Adrenal gland (tissue), 19 donors: ENCODE data around the gene CFAP92. TPM values are rescaled to one million over a fixed set of nuclear protein-coding genes. Genes with fewer than 3 reads are reported as not detected.

Source experiments
- DNase-seq, 7 donors: peaks; one replicate each; pipeline ENCODE4 v3.0.0-alpha.2; 2019 to 2020
- H3K27ac ChIP-seq, 5 donors: fragments of 200-600 bp; sonication (generic) in 4 of 5; 1 replicate in 3 of 5; 2 replicates in 2 of 5; pipeline versions ENCODE4 v1.5.1 to v1.8.0; 2016 to 2020; ENCODE audit warnings: mild to moderate bottlenecking in 1 of 5
- H3K27me3 ChIP-seq: fragments of 200-600 bp; 2 replicates; pipeline ENCODE4 v1.8.0; 2021
- H3K36me3 ChIP-seq, 2 donors: fragments of 200-600 bp; replicated peaks in 1 of 2; 1 replicate in 1 of 2; 2 replicates in 1 of 2; pipeline versions ENCODE4 v1.5.1 to v1.8.0; 2018 to 2022
- H3K4me1 ChIP-seq, 2 donors: fragments of 200-600 bp; replicated peaks in 1 of 2; 1 replicate in 1 of 2; 2 replicates in 1 of 2; pipeline versions ENCODE4 v1.5.1 to v1.8.0; 2018 to 2021
- H3K4me3 ChIP-seq, 4 donors: fragments of 200-600 bp; sonication (generic) in 3 of 4; one replicate each; pipeline ENCODE4 v1.5.1; 2016 to 2018
- H3K9me3 ChIP-seq, 3 donors: fragments of 200-600 bp; sonication (generic) in 1 of 3; replicated peaks in 1 of 3; 1 replicate in 2 of 3; 2 replicates in 1 of 3; pipeline versions ENCODE4 v1.5.1 to v1.8.0; 2016 to 2021
- CTCF ChIP-seq, 6 experiments: fragments of 450-650 bp in 4 of 6; fragments of 200-600 bp in 2 of 6; sonication (generic) in 1 of 6; IDR thresholded peaks; 1 replicate in 5 of 6; 2 replicates in 1 of 6; pipeline versions ENCODE4 v1.5.1 to v1.8.0; 2016 to 2021; ENCODE audit warnings: antibody characterized with exemption in 6 of 6, mild to moderate bottlenecking in 2 of 6, moderate library complexity in 1 of 6
- POLR2A ChIP-seq, 2 donors: fragments of 450-650 bp; IDR thresholded peaks; one replicate each; pipeline ENCODE4 v1.6.1; 2017; ENCODE audit warnings: antibody characterized with exemption in 2 of 2, mild to moderate bottlenecking in 2 of 2, moderate library complexity in 1 of 2
- WGBS, 4 donors: extraction: QIAGEN DNeasy Blood & Tissue Kit in 2 of 4; methylation state at CpG; one replicate each; pipeline versions ENCODE4 v1.1.5 to v1.1.7; 2013 to 2017; 5-methylcytosine and 5-hydroxymethylcytosine counted together
- intact Hi-C, 2 donors: fragments of 100-400 bp; cut with DNase I; formaldehyde crosslinking; loops; one replicate each; pipeline versions ENCODE4 v1.14.1 to v1.15.0; 2022 to 2023
- long read RNA-seq, 10 donors: library from polyadenylated mRNA in 3 of 10; unstranded in 2 of 10; stranded (forward) in 1 of 10; transcript quantifications; one replicate each; pipeline ENCODE4 v2.0.0 and lab custom pipeline, GENCODE V29; 2021 to 2026
- polyA plus RNA-seq, 3 donors: library from polyadenylated mRNA; stranded (reverse); fragments of 200-250 nt in 2 of 3; fragments of 350-450 nt in 1 of 3; fragmentation: Illumina TruSeq in 1 of 3; extraction: RNeasy Lipid Tissue Mini Kit (QIAGEN cat#74804) in 1 of 3; gene quantifications; one replicate each; pipeline ENCODE4 v1.2.3, GENCODE V29; 2013 to 2014
- total RNA-seq, 9 donors: library from RNA; depleted of rRNA in 4 of 9; stranded (reverse); fragments of >200 nt in 4 of 9; fragments of 120-200 nt in 1 of 9; fragmentation: NEBNext Ultra II Directional in 1 of 9; extraction: Animal tissue kit (Norgen Biotek cat#: 25700) in 1 of 9; gene quantifications; one replicate each; pipeline versions ENCODE4 v1.1.0 to v1.2.4, GENCODE V29; 2013 to 2023
- donor health status: healthy with polysubstance abuse.
- donor health status: Bipolar disorder and iron deficiency.
- donor health status: DM: yes; HTN: yes; CAD: no.
- donor health status: DM: no; HTN: no; CAD: no.
- donor health status: DM: no; HTN: no; CAD: no.
- donor health status: DM: yes; HTN: yes; CAD: no.

Gene CFAP92
- 1 to 10 TPM in 2 of 9 donors, under 1 TPM in 6, not detected in 1; 0.14 to 1.9 (median 0.56) TPM for total RNA-seq
- polyA plus RNA-seq = under 1 TPM; 0.27 to 0.48 (median 0.48) TPM
- long read RNA-seq, donor 1, partial matches to known transcripts = 5 of 5 reads
- long read RNA-seq, donor 1, other reads (novel, unspliced or antisense) = 0 of 5 reads
- long read RNA-seq, donor 2, partial matches to known transcripts = 31 of 31 reads
- long read RNA-seq, donor 2, other reads (novel, unspliced or antisense) = 0 of 31 reads
- long read RNA-seq, donor 3, partial matches to known transcripts = 42 of 48 reads
- long read RNA-seq, donor 3, other reads (novel, unspliced or antisense) = 6 of 48 reads
- long read RNA-seq, donor 4, partial matches to known transcripts = 0 of 3 reads
- long read RNA-seq, donor 4, other reads (novel, unspliced or antisense) = 3 of 3 reads
- long read RNA-seq, donor 5, partial matches to known transcripts = 0 of 1 reads
- long read RNA-seq, donor 5, other reads (novel, unspliced or antisense) = 1 of 1 reads
- long read RNA-seq, donor 6, partial matches to known transcripts = 0 of 2 reads
- long read RNA-seq, donor 6, other reads (novel, unspliced or antisense) = 2 of 2 reads
- long read RNA-seq, donor 7, partial matches to known transcripts = 25 of 25 reads
- long read RNA-seq, donor 7, other reads (novel, unspliced or antisense) = 0 of 25 reads
- long read RNA-seq, donor 8 = 0 reads
- long read RNA-seq, donor 9 = 0 reads
- long read RNA-seq, donor 10 = 0 reads

GRCh38 chr3:128993461-128994172, at the start of gene CFAP92:
Gene CFAP92, minus strand, starts transcription at chr3:128994076. Its CDS starts 772 bp downstream, at chr3:128993304.
- no peak within 1 kb of the TSS for H3K27ac ChIP-seq
- H3K9me3 ChIP-seq = no peaks in the 10 kb centered on the region
- TF ChIP-seq CTCF (IDR thresholded peaks at IDR 0.05) (no peak), POLR2A (IDR thresholded peaks at IDR 0.05) (no peak)
- no peaks in the 10 kb centered on the region for H3K36me3 ChIP-seq
- 15 to 63% (median 25%) methylated on average over 9 to 57 of the region's 57 CpGs for WGBS, 4 donors
- no peaks in the 10 kb centered on the region for H3K27me3 ChIP-seq
- intact Hi-C loops = no loop called here
- H3K4me1 ChIP-seq = peaks cover 0 to 14% of the 10 kb centered on the region in 2 donors
- peak within 1 kb of the TSS in 1 of 4 donors; percentile 43 for H3K4me3 ChIP-seq
- DNase-seq = peak; percentile 85 to 95 (median 90)

GRCh38 chr3:129040579-129041300, 46.9 kb upstream of the CFAP92 start:
- intact Hi-C loops = no loop called here
- TF ChIP-seq POLR2A (IDR thresholded peaks at IDR 0.05) (no peak), CTCF (IDR thresholded peaks at IDR 0.05) (no peak)
- 81 to 90% (median 86%) methylated on average over 7 to 15 of the region's 15 CpGs for WGBS, 4 donors

GRCh38 chr3:129040039-129040336, 46.1 kb upstream of the CFAP92 start:
- DNase-seq = no peak
- no peaks in the 10 kb centered on the region for H3K9me3 ChIP-seq
- intact Hi-C loops = no loop called here
- peaks cover 3% of the 10 kb centered on the region for H3K27me3 ChIP-seq
- 57 to 71% (median 64%) methylated on average over 3 of the region's 3 CpGs for WGBS, 4 donors
- no peak overlapping the region for H3K4me3 ChIP-seq
- TF ChIP-seq POLR2A (IDR thresholded peaks at IDR 0.05) (no peak), CTCF (IDR thresholded peaks at IDR 0.05) (no peak)
- H3K27ac ChIP-seq = no peak overlapping the region
- H3K36me3 ChIP-seq = no peaks in the 10 kb centered on the region
- no peaks in the 10 kb centered on the region for H3K4me1 ChIP-seq

More at GRCh38 chr3:129040579-129041300, 46.9 kb upstream of the CFAP92 start:
- peaks cover 6% of the 10 kb centered on the region for H3K27me3 ChIP-seq
- H3K4me1 ChIP-seq = peaks cover 0 to 2% of the 10 kb centered on the region in 2 donors
- H3K36me3 ChIP-seq = no peaks in the 10 kb centered on the region
- DNase-seq = no peak
- no peak overlapping the region for H3K27ac ChIP-seq
- H3K4me3 ChIP-seq = no peak overlapping the region
- no peaks in the 10 kb centered on the region for H3K9me3 ChIP-seq
